GM23338 (cell line): Measurements from ENCODE around the gene KIF5A. TPM values are rescaled to one million over a fixed set of nuclear protein-coding genes. Genes with fewer than 3 reads are reported as not detected.
"Not testable (repeated sequence)": the region's sequence is repeated elsewhere in the genome, so short reads cannot be mapped to it uniquely, and the experiment has no call there.

Experiments used
- ATAC-seq: fragments of 200-7000 bp; cut with Tn5 transposase; 3 replicates; pipeline ENCODE4 v1.9.1; 2020
- DNase-seq: peaks from one replicate; pipeline ENCODE4 v3.0.0-alpha.2; 2015; ENCODE audit warnings: low spot score
- H2AFZ ChIP-seq: fragments of 200-600 bp; sonication (generic); 2 replicates; pipeline ENCODE4 v1.8.0; 2016; ENCODE audit warnings: antibody characterized with exemption, mild to moderate bottlenecking, moderate library complexity
- H3F3A ChIP-seq: fragments of 200-600 bp; sonication (generic); replicated peaks from 2 replicates; pipeline ENCODE4 v1.8.0; 2017; ENCODE audit warnings: antibody characterized with exemption, mixed run types, low read depth
- H3K27ac ChIP-seq: fragments of 200-600 bp; sonication (generic); 2 replicates; pipeline ENCODE4 v1.6.1; 2016; ENCODE audit warnings: low read depth
- H3K27me3 ChIP-seq: fragments of 200-600 bp; sonication (generic); 2 replicates; pipeline ENCODE4 v1.8.0; 2016; ENCODE audit warnings: mild to moderate bottlenecking, mixed run types, moderate library complexity; ENCODE audit not compliant: insufficient read depth
- H3K36me3 ChIP-seq: fragments of 200-600 bp; sonication (generic); 2 replicates; pipeline ENCODE4 v1.8.0; 2016; ENCODE audit warnings: mild to moderate bottlenecking; ENCODE audit not compliant: insufficient read depth
- H3K4me1 ChIP-seq: fragments of 200-600 bp; sonication (generic); 2 replicates; pipeline ENCODE4 v1.8.0; 2016; ENCODE audit warnings: mild to moderate bottlenecking, moderate library complexity; ENCODE audit not compliant: insufficient read depth
- H3K4me2 ChIP-seq: fragments of 200-600 bp; sonication (generic); 2 replicates; pipeline ENCODE4 v1.7.1; 2017; ENCODE audit warnings: mixed run types
- H3K4me3 ChIP-seq: fragments of 200-600 bp; sonication (generic); 2 replicates; pipeline ENCODE4 v1.6.1; 2016; ENCODE audit warnings: mixed run types
- H3K79me2 ChIP-seq: fragments of 200-600 bp; sonication (generic); replicated peaks from 2 replicates; pipeline ENCODE4 v1.8.0; 2017; ENCODE audit warnings: mild to moderate bottlenecking; ENCODE audit not compliant: insufficient read depth
- H3K9me2 ChIP-seq: fragments of 200-600 bp; sonication (generic); 2 replicates; pipeline ENCODE4 v1.8.0; 2017; ENCODE audit not compliant: insufficient read depth
- H4K20me1 ChIP-seq: fragments of 200-600 bp; sonication (generic); replicated peaks from 2 replicates; pipeline ENCODE4 v1.8.0; 2017; ENCODE audit warnings: mild to moderate bottlenecking; ENCODE audit not compliant: insufficient read depth
- H3K27ac Mint-ChIP-seq: 2 replicates; pipeline ENCODE4 v1.8.0; 2020; ENCODE audit warnings: inconsistent platforms, mild to moderate bottlenecking, moderate library complexity, mixed read lengths
- H3K27me3 Mint-ChIP-seq: 3 replicates; pipeline ENCODE4 v1.8.0; 2022; ENCODE audit warnings: low read depth, mild to moderate bottlenecking, moderate library complexity, mixed read lengths, inconsistent platforms; ENCODE audit not compliant: insufficient read depth, poor library complexity
- H3K36me3 Mint-ChIP-seq: 3 replicates; pipeline ENCODE4 v1.8.0; 2021; ENCODE audit warnings: low read depth, mild to moderate bottlenecking, inconsistent platforms, moderate library complexity, mixed read lengths
- H3K4me1 Mint-ChIP-seq: 3 replicates; pipeline ENCODE4 v1.8.0; 2020; ENCODE audit warnings: mild to moderate bottlenecking, inconsistent platforms, mixed read lengths
- H3K4me3 Mint-ChIP-seq: 3 replicates; pipeline ENCODE4 v1.8.0; 2021; ENCODE audit warnings: moderate library complexity, mild to moderate bottlenecking, inconsistent platforms, mixed read lengths
- H3K9me3 Mint-ChIP-seq: 3 replicates; pipeline ENCODE4 v1.8.0; 2020; ENCODE audit warnings: moderate library complexity, mild to moderate bottlenecking, inconsistent platforms, mixed read lengths
- CREB1 ChIP-seq: fragments of 250-450 bp; sonication (Bioruptor Pico); IDR thresholded peaks from 2 replicates; pipeline ENCODE4 v1.5.0; 2020; ENCODE audit warnings: low read depth, mild to moderate bottlenecking, moderate library complexity
- JUNB ChIP-seq: IDR thresholded peaks from one replicate; pipeline ENCODE4 v1.6.1; 2016; ENCODE audit warnings: antibody characterized with exemption; ENCODE audit not compliant: unreplicated experiment
- POLR2AphosphoS5 ChIP-seq: IDR thresholded peaks from 2 replicates; pipeline ENCODE4 v1.6.1; 2016; ENCODE audit warnings: antibody characterized with exemption, low read depth
- STAT1 ChIP-seq: IDR thresholded peaks from one replicate; pipeline ENCODE4 v1.6.1; 2016; ENCODE audit warnings: antibody characterized with exemption; ENCODE audit not compliant: unreplicated experiment
- ZNF331 ChIP-seq: fragments of 250-450 bp; sonication (Bioruptor Pico); IDR thresholded peaks from 2 replicates; pipeline ENCODE4 v1.5.0; 2020; ENCODE audit warnings: low read depth, mild to moderate bottlenecking, moderate library complexity
- polyA plus RNA-seq: library from polyadenylated mRNA; unstranded; fragments of >200 nt; fragmentation: Nextera tagmentation; extraction: Ambion mirVana; gene quantifications from 2 replicates; pipeline ENCODE4 v1.2.1, GENCODE V29; 2016
- total RNA-seq: library from RNA; depleted of rRNA; stranded (reverse); fragments of >200 nt; shearing (Covaris generic); gene quantifications from 2 replicates; pipeline ENCODE4 v1.2.3, GENCODE V29; 2014
- TF ChIP-seq, protein P1 (sequence below): IDR thresholded peaks from 2 replicates; pipeline ENCODE4 v1.6.1; 2016; ENCODE audit warnings: antibody characterized with exemption
- TF ChIP-seq, protein P2 (sequence below), 2 experiments: fragments of 200-600 bp in 1 of 2; sonication (generic) in 1 of 2; conservative IDR thresholded peaks; 2 replicates each; pipeline versions ENCODE4 v1.5.1 to v1.6.1; 2016 to 2017; ENCODE audit warnings: antibody characterized with exemption in 2 of 2, low read depth in 2 of 2, mild to moderate bottlenecking in 2 of 2, moderate library complexity in 1 of 2
- TF ChIP-seq, protein P3 (sequence below): fragments of 250-450 bp; sonication (Bioruptor Pico); IDR thresholded peaks from 2 replicates; pipeline ENCODE4 v1.5.0; 2020; ENCODE audit warnings: mild to moderate bottlenecking, moderate library complexity

Gene KIF5A
- total and polyA plus RNA-seq, 2 experiments from 2014 or later, result 11.1 to 21.3 TPM

DNA sequence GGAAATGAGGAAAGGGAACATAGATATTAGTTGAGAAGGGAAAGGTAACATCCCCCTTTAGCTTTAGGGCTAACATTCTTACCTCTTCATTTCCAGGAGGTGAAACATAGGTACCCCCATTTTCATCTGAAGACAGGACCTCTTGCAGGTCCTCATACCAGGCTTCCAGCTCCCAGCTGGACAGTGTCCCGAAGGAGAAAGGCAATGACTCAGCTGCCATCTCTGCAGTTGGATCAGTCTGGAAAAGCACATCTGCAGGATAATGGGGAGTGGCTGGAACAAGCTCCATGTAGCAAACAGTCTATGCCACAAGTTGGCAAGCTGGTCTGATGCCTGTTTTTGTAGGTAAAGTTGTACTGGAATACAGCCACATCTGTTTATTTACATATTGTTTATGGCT, 32.7 kb upstream of the KIF5A start (continued):
- TF ChIP-seq ZNF331 (CRISPR knock-in tag), result no peak
- TF ChIP-seq, protein P1, sequence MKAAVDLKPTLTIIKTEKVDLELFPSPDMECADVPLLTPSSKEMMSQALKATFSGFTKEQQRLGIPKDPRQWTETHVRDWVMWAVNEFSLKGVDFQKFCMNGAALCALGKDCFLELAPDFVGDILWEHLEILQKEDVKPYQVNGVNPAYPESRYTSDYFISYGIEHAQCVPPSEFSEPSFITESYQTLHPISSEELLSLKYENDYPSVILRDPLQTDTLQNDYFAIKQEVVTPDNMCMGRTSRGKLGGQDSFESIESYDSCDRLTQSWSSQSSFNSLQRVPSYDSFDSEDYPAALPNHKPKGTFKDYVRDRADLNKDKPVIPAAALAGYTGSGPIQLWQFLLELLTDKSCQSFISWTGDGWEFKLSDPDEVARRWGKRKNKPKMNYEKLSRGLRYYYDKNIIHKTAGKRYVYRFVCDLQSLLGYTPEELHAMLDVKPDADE, result no peak
- no peak; the same call in 1 of the 2 replicates for TF ChIP-seq POLR2AphosphoS5

DNA sequence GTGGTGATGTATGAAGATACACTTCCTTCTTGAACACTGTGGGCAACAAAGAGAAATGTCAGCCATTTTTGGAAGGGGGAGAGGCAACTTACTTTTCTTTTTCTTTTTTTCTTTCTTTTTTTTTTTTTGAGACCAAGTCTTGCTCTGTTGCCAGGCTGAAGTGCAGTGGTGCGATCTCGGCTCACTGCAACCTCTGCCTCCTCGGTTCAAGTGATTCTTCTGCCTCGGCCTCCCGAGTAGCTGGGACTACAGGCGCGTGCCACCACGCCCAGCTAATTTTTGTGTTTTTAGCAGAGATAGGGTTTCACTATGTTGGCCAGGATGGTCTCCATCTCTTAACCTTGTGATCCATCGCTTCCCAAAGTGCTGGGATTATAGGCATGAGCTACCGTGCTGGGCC, 32.1 kb upstream of the KIF5A start:
- H3K36me3 Mint-ChIP-seq, result peaks cover 69% of the 10 kb centered on the region
- peak overlapping the region; percentile 57; the same call in 2 of the 3 replicates for H3K4me3 Mint-ChIP-seq
- Histone ChIP-seq H3K27ac (peak overlapping the region; percentile 98; the same call in 1 of the 2 replicates), H3K4me1 (peaks cover 29% of the 10 kb centered on the region), H3K36me3 (peaks cover 51% of the 10 kb centered on the region), H3K79me2 (peaks cover 26% of the 10 kb centered on the region), H4K20me1 (peaks cover 34% of the 10 kb centered on the region), H3F3A (peaks cover 83% of the 10 kb centered on the region)
- H3K4me2 ChIP-seq, H3K9me3 Mint-ChIP-seq, H3K27ac Mint-ChIP-seq, H3K9me2 ChIP-seq, H2AFZ ChIP-seq, ATAC-seq, DNase-seq, H3K27me3 ChIP-seq, H3K4me3 ChIP-seq: not testable (repeated sequence)
- H3K4me1 Mint-ChIP-seq, result peaks cover 33% of the 10 kb centered on the region
- H3K27me3 Mint-ChIP-seq, result peaks cover 36% of the 10 kb centered on the region

DNA sequence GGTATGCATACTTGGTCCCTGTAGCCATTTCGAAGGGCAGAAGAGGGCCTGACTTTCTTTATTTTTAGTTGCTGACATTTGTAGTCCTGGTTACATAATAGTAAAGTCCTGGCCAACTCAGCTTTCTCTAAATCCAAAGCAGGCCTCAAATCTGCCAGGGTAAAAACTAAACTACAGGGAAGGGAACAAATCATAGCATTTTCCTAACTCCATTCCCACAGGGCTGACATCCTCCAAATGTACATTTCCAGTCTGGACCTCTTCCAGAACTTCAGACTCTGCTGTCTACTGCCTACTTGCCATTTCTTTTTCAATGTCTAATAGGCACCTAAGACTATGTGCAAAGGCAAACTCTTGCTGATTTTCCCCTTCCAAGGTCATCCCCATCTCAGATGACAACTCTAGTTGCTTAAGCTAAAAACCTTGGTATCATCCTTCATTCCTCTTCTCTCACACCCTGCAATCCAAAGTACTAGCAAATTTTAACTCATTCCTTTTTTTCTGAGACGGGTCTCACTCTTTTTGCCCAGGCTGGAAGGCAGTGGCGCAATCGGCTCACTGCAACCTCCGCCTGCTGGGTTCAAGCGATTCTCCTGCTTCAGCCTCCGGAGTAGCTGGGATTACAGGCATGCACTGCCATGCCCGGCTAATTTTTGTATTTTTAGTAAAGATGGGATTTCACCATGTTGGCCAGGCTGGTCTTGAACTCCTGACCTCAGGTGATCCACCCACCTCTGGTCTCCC, 31.5 kb upstream of the KIF5A start:
- peaks cover 26% of the 10 kb centered on the region for H3K79me2 ChIP-seq
- Mint-ChIP-seq H3K36me3 (peaks cover 63% of the 10 kb centered on the region), H3K27me3 (peaks cover 35% of the 10 kb centered on the region), H3K9me3 (no peaks in the 10 kb centered on the region; the same call in 2 of the 3 replicates), H3K27ac (peak overlapping the region; percentile 31; the same call in 1 of the 2 replicates), H3K4me1 (peaks cover 36% of the 10 kb centered on the region), H3K4me3 (peak overlapping the region; percentile 83)
- H4K20me1 ChIP-seq, result peaks cover 31% of the 10 kb centered on the region
- H3K27me3 ChIP-seq, result no peaks in the 10 kb centered on the region
- H3K4me1 ChIP-seq, result peaks cover 30% of the 10 kb centered on the region
- peak overlapping the region; percentile 77 for H3K4me3 ChIP-seq
- ATAC-seq (no peak), DNase-seq (no peak)
- H3K36me3 ChIP-seq, result peaks cover 45% of the 10 kb centered on the region
- peak overlapping the region; percentile 99; the same call in 1 of the 2 replicates for H3K4me2 ChIP-seq
- H3F3A ChIP-seq, result peaks cover 80% of the 10 kb centered on the region
- H3K9me2 ChIP-seq, result no peaks in the 10 kb centered on the region
- H3K27ac ChIP-seq, result peak overlapping the region; percentile 98
- no peak overlapping the region for H2AFZ ChIP-seq
- no peak for TF ChIP-seq CREB1 (CRISPR knock-in tag)
- TF ChIP-seq, protein P2, sequence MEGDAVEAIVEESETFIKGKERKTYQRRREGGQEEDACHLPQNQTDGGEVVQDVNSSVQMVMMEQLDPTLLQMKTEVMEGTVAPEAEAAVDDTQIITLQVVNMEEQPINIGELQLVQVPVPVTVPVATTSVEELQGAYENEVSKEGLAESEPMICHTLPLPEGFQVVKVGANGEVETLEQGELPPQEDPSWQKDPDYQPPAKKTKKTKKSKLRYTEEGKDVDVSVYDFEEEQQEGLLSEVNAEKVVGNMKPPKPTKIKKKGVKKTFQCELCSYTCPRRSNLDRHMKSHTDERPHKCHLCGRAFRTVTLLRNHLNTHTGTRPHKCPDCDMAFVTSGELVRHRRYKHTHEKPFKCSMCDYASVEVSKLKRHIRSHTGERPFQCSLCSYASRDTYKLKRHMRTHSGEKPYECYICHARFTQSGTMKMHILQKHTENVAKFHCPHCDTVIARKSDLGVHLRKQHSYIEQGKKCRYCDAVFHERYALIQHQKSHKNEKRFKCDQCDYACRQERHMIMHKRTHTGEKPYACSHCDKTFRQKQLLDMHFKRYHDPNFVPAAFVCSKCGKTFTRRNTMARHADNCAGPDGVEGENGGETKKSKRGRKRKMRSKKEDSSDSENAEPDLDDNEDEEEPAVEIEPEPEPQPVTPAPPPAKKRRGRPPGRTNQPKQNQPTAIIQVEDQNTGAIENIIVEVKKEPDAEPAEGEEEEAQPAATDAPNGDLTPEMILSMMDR (conservative IDR thresholded peaks at IDR 0.05; ENCODE audit: low read depth in 2 of 2), result no peak
- TF ChIP-seq, protein P1, result no peak
- TF ChIP-seq JUNB, result no peak
- TF ChIP-seq, protein P3, sequence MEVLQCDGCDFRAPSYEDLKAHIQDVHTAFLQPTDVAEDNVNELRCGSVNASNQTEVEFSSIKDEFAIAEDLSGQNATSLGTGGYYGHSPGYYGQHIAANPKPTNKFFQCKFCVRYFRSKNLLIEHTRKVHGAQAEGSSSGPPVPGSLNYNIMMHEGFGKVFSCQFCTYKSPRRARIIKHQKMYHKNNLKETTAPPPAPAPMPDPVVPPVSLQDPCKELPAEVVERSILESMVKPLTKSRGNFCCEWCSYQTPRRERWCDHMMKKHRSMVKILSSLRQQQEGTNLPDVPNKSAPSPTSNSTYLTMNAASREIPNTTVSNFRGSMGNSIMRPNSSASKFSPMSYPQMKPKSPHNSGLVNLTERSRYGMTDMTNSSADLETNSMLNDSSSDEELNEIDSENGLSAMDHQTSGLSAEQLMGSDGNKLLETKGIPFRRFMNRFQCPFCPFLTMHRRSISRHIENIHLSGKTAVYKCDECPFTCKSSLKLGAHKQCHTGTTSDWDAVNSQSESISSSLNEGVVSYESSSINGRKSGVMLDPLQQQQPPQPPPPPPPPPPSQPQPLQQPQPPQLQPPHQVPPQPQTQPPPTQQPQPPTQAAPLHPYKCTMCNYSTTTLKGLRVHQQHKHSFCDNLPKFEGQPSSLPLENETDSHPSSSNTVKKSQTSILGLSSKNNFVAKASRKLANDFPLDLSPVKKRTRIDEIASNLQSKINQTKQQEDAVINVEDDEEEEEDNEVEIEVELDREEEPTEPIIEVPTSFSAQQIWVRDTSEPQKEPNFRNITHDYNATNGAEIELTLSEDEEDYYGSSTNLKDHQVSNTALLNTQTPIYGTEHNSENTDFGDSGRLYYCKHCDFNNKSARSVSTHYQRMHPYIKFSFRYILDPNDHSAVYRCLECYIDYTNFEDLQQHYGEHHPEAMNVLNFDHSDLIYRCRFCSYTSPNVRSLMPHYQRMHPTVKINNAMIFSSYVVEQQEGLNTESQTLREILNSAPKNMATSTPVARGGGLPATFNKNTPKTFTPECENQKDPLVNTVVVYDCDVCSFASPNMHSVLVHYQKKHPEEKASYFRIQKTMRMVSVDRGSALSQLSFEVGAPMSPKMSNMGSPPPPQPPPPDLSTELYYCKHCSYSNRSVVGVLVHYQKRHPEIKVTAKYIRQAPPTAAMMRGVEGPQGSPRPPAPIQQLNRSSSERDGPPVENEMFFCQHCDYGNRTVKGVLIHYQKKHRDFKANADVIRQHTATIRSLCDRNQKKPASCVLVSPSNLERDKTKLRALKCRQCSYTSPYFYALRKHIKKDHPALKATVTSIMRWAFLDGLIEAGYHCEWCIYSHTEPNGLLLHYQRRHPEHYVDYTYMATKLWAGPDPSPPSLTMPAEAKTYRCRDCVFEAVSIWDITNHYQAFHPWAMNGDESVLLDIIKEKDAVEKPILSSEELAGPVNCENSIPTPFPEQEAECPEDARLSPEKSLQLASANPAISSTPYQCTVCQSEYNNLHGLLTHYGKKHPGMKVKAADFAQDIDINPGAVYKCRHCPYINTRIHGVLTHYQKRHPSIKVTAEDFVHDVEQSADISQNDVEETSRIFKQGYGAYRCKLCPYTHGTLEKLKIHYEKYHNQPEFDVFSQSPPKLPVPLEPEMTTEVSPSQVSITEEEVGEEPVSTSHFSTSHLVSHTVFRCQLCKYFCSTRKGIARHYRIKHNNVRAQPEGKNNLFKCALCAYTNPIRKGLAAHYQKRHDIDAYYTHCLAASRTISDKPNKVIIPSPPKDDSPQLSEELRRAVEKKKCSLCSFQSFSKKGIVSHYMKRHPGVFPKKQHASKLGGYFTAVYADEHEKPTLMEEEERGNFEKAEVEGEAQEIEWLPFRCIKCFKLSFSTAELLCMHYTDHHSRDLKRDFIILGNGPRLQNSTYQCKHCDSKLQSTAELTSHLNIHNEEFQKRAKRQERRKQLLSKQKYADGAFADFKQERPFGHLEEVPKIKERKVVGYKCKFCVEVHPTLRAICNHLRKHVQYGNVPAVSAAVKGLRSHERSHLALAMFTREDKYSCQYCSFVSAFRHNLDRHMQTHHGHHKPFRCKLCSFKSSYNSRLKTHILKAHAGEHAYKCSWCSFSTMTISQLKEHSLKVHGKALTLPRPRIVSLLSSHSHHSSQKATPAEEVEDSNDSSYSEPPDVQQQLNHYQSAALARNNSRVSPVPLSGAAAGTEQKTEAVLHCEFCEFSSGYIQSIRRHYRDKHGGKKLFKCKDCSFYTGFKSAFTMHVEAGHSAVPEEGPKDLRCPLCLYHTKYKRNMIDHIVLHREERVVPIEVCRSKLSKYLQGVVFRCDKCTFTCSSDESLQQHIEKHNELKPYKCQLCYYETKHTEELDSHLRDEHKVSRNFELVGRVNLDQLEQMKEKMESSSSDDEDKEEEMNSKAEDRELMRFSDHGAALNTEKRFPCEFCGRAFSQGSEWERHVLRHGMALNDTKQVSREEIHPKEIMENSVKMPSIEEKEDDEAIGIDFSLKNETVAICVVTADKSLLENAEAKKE (CRISPR knock-in tag), result no peak
- TF ChIP-seq POLR2AphosphoS5, result no peak
- no peak for TF ChIP-seq STAT1
